HepG2 (cell line): ENCODE data around the gene ZNF574. TPM values are rescaled to one million over a fixed set of nuclear protein-coding genes. Genes with fewer than 3 reads are reported as not detected.

Experiments
- ATAC-seq: fragments of 200-7000 bp; cut with Tn5 transposase; 3 replicates; pipeline ENCODE4 v1.9.1; 2020; ENCODE audit warnings: mild to moderate bottlenecking, moderate library complexity
- BruUV-seq: library from RNA; stranded (reverse); fragments of 400-500 nt; replicated peaks from 2 replicates; lab custom pipeline; 2021; lab: Mats Ljungman, UMichigan
- CTCF ChIA-PET: fragments of 300-600 bp; formaldehyde crosslinking; extraction: SDS; loops from one replicate; lab custom pipeline; 2021; ENCODE audit warnings: low total read pairs, inconsistent platforms, low intra/inter-chr PET ratio; lab: Yijun Ruan, JAX
- POLR2A ChIA-PET: fragments of 350-600 bp; sonication (Branson Sonifier 250); formaldehyde crosslinking; loops from one replicate; lab custom pipeline; 2020; ENCODE audit warnings: antibody characterized with exemption, inconsistent platforms; lab: Yijun Ruan, JAX
- DNase-seq: peaks from one replicate; pipeline ENCODE4 v3.0.0-alpha.2; 2015; ENCODE audit warnings: low spot score
- FAIRE-seq: peaks from 3 replicates; lab custom pipeline; 2011; peaks lifted over from hg19 to GRCh38; lab: Jason Lieb, UNC
- H2AFZ ChIP-seq: one replicate; pipeline ENCODE4 v1.6.1; 2011; ENCODE audit warnings: low read length, inconsistent platforms
- H3K27ac ChIP-seq: fragments of 300-600 bp; 3 replicates; pipeline ENCODE4 v1.8.0; 2011; ENCODE audit warnings: mixed run types, mild to moderate bottlenecking, mixed read lengths, low read length, inconsistent platforms; ENCODE audit not compliant: insufficient read depth; ENCODE audit errors: extremely low read length
- H3K27me3 ChIP-seq, 2 experiments: fragments of 200-600 bp in 1 of 2; 2 replicates in 1 of 2; 3 replicates in 1 of 2; pipeline versions ENCODE4 v1.6.0 to v1.8.0; 2011; ENCODE audit warnings: low read length in 2 of 2, mild to moderate bottlenecking in 2 of 2, moderate library complexity in 2 of 2, inconsistent platforms in 1 of 2; ENCODE audit not compliant: insufficient read depth in 2 of 2, control insufficient read depth in 1 of 2
- H3K36me3 ChIP-seq, 2 experiments: fragments of 200-600 bp in 1 of 2; replicated peaks in 1 of 2; 2 replicates in 1 of 2; 3 replicates in 1 of 2; pipeline versions ENCODE4 v1.5.1 to v1.8.0; 2011; ENCODE audit warnings: low read length in 2 of 2, inconsistent platforms in 1 of 2; ENCODE audit not compliant: insufficient read depth in 2 of 2, control insufficient read depth in 1 of 2
- H3K4me1 ChIP-seq: 2 replicates; pipeline ENCODE4 v1.5.1; 2012; ENCODE audit warnings: low read length, inconsistent platforms; ENCODE audit not compliant: insufficient read depth
- H3K4me2 ChIP-seq: 2 replicates; pipeline ENCODE4 v1.6.0; 2011; ENCODE audit warnings: low read depth, low read length, inconsistent platforms
- H3K4me3 ChIP-seq, 3 experiments: fragments of 200-600 bp in 1 of 3; sonication (generic), shearing (Covaris generic) in 1 of 3; replicated peaks in 1 of 3; 2 replicates each; pipeline ENCODE4 v1.5.1; 2011 to 2016; ENCODE audit warnings: low read length in 3 of 3, inconsistent platforms in 2 of 3, low read depth in 2 of 3, mild to moderate bottlenecking in 2 of 3, control low read depth in 1 of 3, mixed read lengths in 1 of 3; ENCODE audit not compliant: insufficient read depth in 1 of 3
- H3K79me2 ChIP-seq: one replicate; pipeline ENCODE4 v1.6.1; 2011; ENCODE audit warnings: low read length, inconsistent platforms; ENCODE audit not compliant: insufficient read depth
- H3K9ac ChIP-seq: 2 replicates; pipeline ENCODE4 v1.6.0; 2011; ENCODE audit warnings: mild to moderate bottlenecking, low read depth, low read length, inconsistent platforms; ENCODE audit not compliant: insufficient read depth
- H3K9me3 ChIP-seq: 2 replicates; pipeline ENCODE4 v1.5.1; 2012; ENCODE audit warnings: mild to moderate bottlenecking, low read length
- H4K20me1 ChIP-seq: 2 replicates; pipeline ENCODE4 v1.6.0; 2011; ENCODE audit warnings: inconsistent platforms, mild to moderate bottlenecking, low read length, moderate library complexity; ENCODE audit not compliant: insufficient read depth
- ADNP ChIP-seq: sonication (generic); formaldehyde crosslinking; IDR thresholded peaks from 2 replicates; pipeline ENCODE4 v1.4.0; 2020; ENCODE audit warnings: missing genetic modification reagents
- ARNTL ChIP-seq: sonication (generic); formaldehyde crosslinking; IDR thresholded peaks from 2 replicates; pipeline ENCODE4 v1.4.0; 2020; ENCODE audit warnings: mild to moderate bottlenecking, missing genetic modification reagents
- ELF3 ChIP-seq: IDR thresholded peaks from 2 replicates; pipeline ENCODE4 v1.6.1; 2016; ENCODE audit warnings: missing genetic modification reagents, missing compliant biosample characterization
- GMEB1 ChIP-seq: sonication (generic); formaldehyde crosslinking; IDR thresholded peaks from 2 replicates; pipeline ENCODE4 v1.5.1; 2020; ENCODE audit warnings: missing genetic modification reagents, mild to moderate bottlenecking, borderline replicate concordance
- JUN ChIP-seq: sonication (generic); formaldehyde crosslinking; IDR thresholded peaks from 2 replicates; pipeline ENCODE4 v1.4.0; 2020; ENCODE audit warnings: mild to moderate bottlenecking, missing genetic modification reagents
- LCORL ChIP-seq, 2 experiments: fragments of 450-650 bp in 1 of 2; sonication (generic) in 1 of 2; formaldehyde crosslinking in 1 of 2; IDR thresholded peaks; 2 replicates each; pipeline versions ENCODE4 v1.5.0 to v1.6.1; 2017 to 2020; ENCODE audit warnings: antibody characterized with exemption in 1 of 2, missing genetic modification reagents in 1 of 2
- PATZ1 ChIP-seq: sonication (generic); formaldehyde crosslinking; IDR thresholded peaks from 2 replicates; pipeline ENCODE4 v1.4.0; 2020; ENCODE audit warnings: missing genetic modification reagents
- RNF2 ChIP-seq: fragments of 450-650 bp; conservative IDR thresholded peaks from 2 replicates; pipeline ENCODE4 v1.6.1; 2016; ENCODE audit warnings: low read depth
- SMYD3 ChIP-seq: sonication (generic); formaldehyde crosslinking; IDR thresholded peaks from 2 replicates; pipeline ENCODE4 v1.8.1; 2023; ENCODE audit warnings: mild to moderate bottlenecking, missing genetic modification reagents
- ZNF20 ChIP-seq: sonication (generic); formaldehyde crosslinking; IDR thresholded peaks from 2 replicates; pipeline ENCODE4 v1.4.0; 2020; ENCODE audit warnings: mild to moderate bottlenecking, moderate library complexity, missing genetic modification reagents
- ZNF570 ChIP-seq: sonication (generic); formaldehyde crosslinking; IDR thresholded peaks from 2 replicates; pipeline ENCODE4 v1.4.0; 2020; ENCODE audit warnings: mild to moderate bottlenecking, missing genetic modification reagents, borderline replicate concordance
- ZNF724P ChIP-seq: sonication (generic); formaldehyde crosslinking; IDR thresholded peaks from 2 replicates; pipeline ENCODE4 v1.8.0; 2022; ENCODE audit warnings: missing genetic modification reagents, borderline replicate concordance
- ZNF746 ChIP-seq: sonication (generic); formaldehyde crosslinking; IDR thresholded peaks from 2 replicates; pipeline ENCODE4 v1.8.0; 2022; ENCODE audit warnings: mild to moderate bottlenecking, missing genetic modification reagents
- ZNF772 ChIP-seq: sonication (generic); formaldehyde crosslinking; IDR thresholded peaks from 2 replicates; pipeline ENCODE4 v1.5.0; 2020; ENCODE audit warnings: mild to moderate bottlenecking, missing genetic modification reagents
- ZNF777 ChIP-seq: sonication (generic); formaldehyde crosslinking; IDR thresholded peaks from 2 replicates; pipeline ENCODE4 v1.4.0; 2020; ENCODE audit warnings: missing genetic modification reagents
- WGBS: methylation state at CpG from one replicate; pipeline ENCODE4 v1.1.6; 2017; ENCODE audit warnings: low lambda C conversion rate; 5-methylcytosine and 5-hydroxymethylcytosine counted together
- in situ Hi-C: cut with HindIII; loops from 2 replicates; pipeline ENCODE4 v1.10.0; 2017; ENCODE audit warnings: low pct_unique_long_range_greater_than_20kb; ENCODE audit not compliant: extremely low pct_ligation_motif_present
- intact Hi-C: fragments of 100-400 bp; cut with micrococcal nuclease; formaldehyde crosslinking; loops from one replicate; pipeline ENCODE4 v1.10.0; 2022; ENCODE audit not compliant: unreplicated experiment
- polyA plus RNA-seq, 8 experiments: library from polyadenylated mRNA; depleted of rRNA in 3 of 8; stranded (reverse) in 7 of 8; unstranded in 1 of 8; fragments of >200 nt; fragmentation: Illumina TruSeq in 4 of 8; extraction: Trizol in 4 of 8; gene quantifications; 2 replicates each; pipeline versions ENCODE4 v1.2.1 to v1.2.3, GENCODE V29; 2011 to 2016; ENCODE audit warnings: low read depth in 4 of 8, missing spikeins in 1 of 8, mixed read lengths in 1 of 8; ENCODE audit not compliant: insufficient read depth in 1 of 8
- total RNA-seq, 5 experiments: library from RNA; depleted of rRNA; stranded (reverse); fragments of >200 nt; fragmentation: Illumina TruSeq; extraction: Trizol; gene quantifications; 2 replicates each; pipeline ENCODE4 v1.2.3, GENCODE V29; 2016; ENCODE audit warnings: low read depth in 1 of 5

The ZNF574 gene
- total and polyA plus RNA-seq, 2 of the 13 experiments (the other 11 are each of a cell fraction or from before 2014, with no cell fraction given) = 7.7 to 7.9 TPM

- DNase-seq = no peak
- Histone ChIP-seq H3K9ac (no peak overlapping the region), H3K27ac (no peak overlapping the region), H3K4me3 (no peak overlapping the region), H4K20me1 (no peaks in the 10 kb centered on the region), H2AFZ (no peak overlapping the region), H3K4me2 (no peak overlapping the region), H3K36me3 (no peaks in the 10 kb centered on the region), H3K4me1 (no peaks in the 10 kb centered on the region), H3K27me3 (peaks cover 0 to 9% of the 10 kb centered on the region in 2 experiments; a peak in 4 of 5 replicates), H3K79me2 (no peaks in the 10 kb centered on the region), H3K9me3 (no peaks in the 10 kb centered on the region)
- ChIA-PET POLR2A (no interaction called here), CTCF (no interaction called here)
- in situ Hi-C loops = no loop called here
- FAIRE-seq = no peak
- no TSS peak for BruUV-seq
- WGBS = 13% methylated on average over 3 of the region's 6 CpGs
- intact Hi-C loops = no loop called here
- ATAC-seq = no peak
- TF ChIP-seq ZNF20 (CRISPR knock-in tag) = no peak
- TF ChIP-seq ELF3 (CRISPR knock-in tag) = no peak
- TF ChIP-seq ZNF746 (CRISPR knock-in tag) = no peak
- TF ChIP-seq ZNF772 (CRISPR knock-in tag) = no peak
- no peak for TF ChIP-seq SMYD3 (CRISPR knock-in tag)
- TF ChIP-seq ZNF724P (CRISPR knock-in tag) = no peak
- TF ChIP-seq ARNTL (CRISPR knock-in tag) = no peak
- TF ChIP-seq RNF2 = no peak
- TF ChIP-seq LCORL (IDR thresholded peaks at IDR 0.05) = no peak
- TF ChIP-seq LCORL (CRISPR knock-in tag; IDR thresholded peaks at IDR 0.05) = no peak
- no peak for TF ChIP-seq ZNF777
- no peak for TF ChIP-seq PATZ1 (CRISPR knock-in tag)
- no peak for TF ChIP-seq JUN
- no peak for TF ChIP-seq GMEB1 (CRISPR knock-in tag)
- TF ChIP-seq ZNF570 (CRISPR knock-in tag) = no peak
- TF ChIP-seq ADNP (CRISPR knock-in tag) = no peak
Measured at GRCh38 chr19:42038666-42039065, 37.3 kb upstream of the ZNF574 start.
